ENCODE measurements around the gene LNP1.

- no peak for TF ChIP-seq JUND (IDR thresholded peaks at IDR 0.05)
- TF ChIP-seq CTCF (IDR thresholded peaks at IDR 0.05; ENCODE audit: low read depth, low read length, missing input control): no peak
- TF ChIP-seq REST (IDR thresholded peaks at IDR 0.05): no peak
- no peak for TF ChIP-seq ZBTB33 (IDR thresholded peaks at IDR 0.05)
- TF ChIP-seq, protein P1, sequence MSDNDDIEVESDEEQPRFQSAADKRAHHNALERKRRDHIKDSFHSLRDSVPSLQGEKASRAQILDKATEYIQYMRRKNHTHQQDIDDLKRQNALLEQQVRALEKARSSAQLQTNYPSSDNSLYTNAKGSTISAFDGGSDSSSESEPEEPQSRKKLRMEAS (IDR thresholded peaks at IDR 0.05): no peak
- TF ChIP-seq NR2F2 (IDR thresholded peaks at IDR 0.05): no peak
- TF ChIP-seq HNF4G (IDR thresholded peaks at IDR 0.05): no peak
These were observed 34.9 kb upstream of the LNP1 start for GRCh38 chr3:100366424-100366823.
